ENCODE data around the gene MFAP4. TPM values are rescaled to one million over a fixed set of nuclear protein-coding genes. Genes with fewer than 3 reads are reported as not detected.

Gene MFAP4
- total and polyA plus RNA-seq, 4 donors = 2.1 to 13.3 (median 5.7) TPM

DNA sequence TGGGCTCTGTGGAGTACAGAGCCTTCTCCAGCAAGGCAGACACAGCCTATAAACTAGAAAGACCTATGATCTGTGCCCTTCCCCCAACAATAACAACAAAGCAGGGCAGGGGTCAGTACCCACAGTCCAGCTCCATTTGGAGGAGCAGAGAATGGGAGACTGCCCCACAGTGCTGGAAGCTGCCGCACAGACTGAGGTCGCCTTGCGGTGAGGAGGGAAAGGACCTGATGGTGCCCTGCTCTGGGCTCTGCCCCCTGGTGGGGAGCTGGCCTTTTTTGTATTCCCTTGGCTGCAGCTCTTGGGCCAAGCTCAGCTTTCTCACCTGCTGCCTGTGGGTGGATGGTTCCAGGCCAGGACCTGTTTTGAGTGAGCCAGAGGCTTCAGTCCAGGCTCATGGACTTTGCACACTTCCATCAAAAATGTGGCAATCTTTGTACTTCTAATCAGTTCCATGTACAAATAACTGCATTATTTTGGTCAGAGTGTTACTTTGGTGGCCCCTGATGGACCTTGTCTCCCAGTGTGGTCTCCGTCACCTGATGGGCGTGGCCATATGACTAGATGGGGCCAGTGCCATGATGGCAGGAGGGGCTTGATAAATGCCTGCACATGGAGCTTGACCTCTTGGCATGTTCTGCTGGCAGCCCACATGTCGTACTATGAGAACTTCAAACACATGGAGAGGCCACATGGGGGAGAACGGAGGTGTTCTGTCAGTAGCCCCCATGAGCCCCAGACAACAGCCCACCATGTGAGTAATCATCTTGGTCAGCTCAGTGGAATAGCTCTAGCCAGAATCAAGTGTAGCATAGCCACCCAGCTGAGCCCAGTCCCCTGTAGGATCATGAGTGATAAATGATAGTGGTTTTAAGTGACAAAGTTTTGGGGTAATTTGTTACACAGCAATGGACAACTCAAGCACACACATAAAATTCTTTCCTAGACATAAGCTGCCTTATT is 48.7 kb downstream of the MFAP4 start (continued):
- TF ChIP-seq, protein P1, sequence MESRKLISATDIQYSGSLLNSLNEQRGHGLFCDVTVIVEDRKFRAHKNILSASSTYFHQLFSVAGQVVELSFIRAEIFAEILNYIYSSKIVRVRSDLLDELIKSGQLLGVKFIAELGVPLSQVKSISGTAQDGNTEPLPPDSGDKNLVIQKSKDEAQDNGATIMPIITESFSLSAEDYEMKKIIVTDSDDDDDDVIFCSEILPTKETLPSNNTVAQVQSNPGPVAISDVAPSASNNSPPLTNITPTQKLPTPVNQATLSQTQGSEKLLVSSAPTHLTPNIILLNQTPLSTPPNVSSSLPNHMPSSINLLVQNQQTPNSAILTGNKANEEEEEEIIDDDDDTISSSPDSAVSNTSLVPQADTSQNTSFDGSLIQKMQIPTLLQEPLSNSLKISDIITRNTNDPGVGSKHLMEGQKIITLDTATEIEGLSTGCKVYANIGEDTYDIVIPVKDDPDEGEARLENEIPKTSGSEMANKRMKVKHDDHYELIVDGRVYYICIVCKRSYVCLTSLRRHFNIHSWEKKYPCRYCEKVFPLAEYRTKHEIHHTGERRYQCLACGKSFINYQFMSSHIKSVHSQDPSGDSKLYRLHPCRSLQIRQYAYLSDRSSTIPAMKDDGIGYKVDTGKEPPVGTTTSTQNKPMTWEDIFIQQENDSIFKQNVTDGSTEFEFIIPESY (IDR thresholded peaks at IDR 0.05) = peak; percentile 96
- TF ChIP-seq TAF1 (conservative IDR thresholded peaks at IDR 0.05) (peak; percentile 93), RXRA (IDR thresholded peaks at IDR 0.05) (peak; percentile 94 to 96), SP1 (IDR thresholded peaks at IDR 0.05) (peak; percentile 100), FOXA1 (IDR thresholded peaks at IDR 0.05) (peak; percentile 83), HNF4G (IDR thresholded peaks at IDR 0.05) (peak; percentile 99), RAD21 (IDR thresholded peaks at IDR 0.05) (peak; percentile 85 to 90), FOXA2 (IDR thresholded peaks at IDR 0.05) (peak; percentile 81), JUND (IDR thresholded peaks at IDR 0.05) (peak; percentile 81 to 93)
- TF ChIP-seq, protein P2, sequence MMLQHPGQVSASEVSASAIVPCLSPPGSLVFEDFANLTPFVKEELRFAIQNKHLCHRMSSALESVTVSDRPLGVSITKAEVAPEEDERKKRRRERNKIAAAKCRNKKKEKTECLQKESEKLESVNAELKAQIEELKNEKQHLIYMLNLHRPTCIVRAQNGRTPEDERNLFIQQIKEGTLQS (IDR thresholded peaks at IDR 0.05) = no peak

DNA sequence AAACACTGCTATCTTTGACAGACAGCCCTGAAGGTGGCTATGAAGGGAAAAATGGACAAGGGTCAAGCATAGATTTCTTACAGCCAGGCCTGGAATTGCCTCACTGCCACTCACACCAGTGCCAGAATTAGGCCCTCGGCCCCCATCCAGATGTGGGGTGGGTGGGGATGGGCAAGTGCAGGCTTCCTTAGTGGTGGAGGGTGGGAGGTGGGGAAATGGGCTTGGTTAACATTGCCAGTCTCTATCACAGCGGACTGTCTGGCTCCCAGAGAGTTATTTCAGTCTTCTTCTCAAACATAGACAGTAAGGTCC is 49.3 kb downstream of the MFAP4 start:
- H3K9ac ChIP-seq (ENCODE audit: low read depth in 1 of 2, low read length in 2 of 2) = peak overlapping the region in 1 of 2 donors; percentile 78
- 28% methylated on average over 2 of the region's 2 CpGs for WGBS
- H3K27me3 ChIP-seq (ENCODE audit: control insufficient read depth in 4 of 4, insufficient read depth in 4 of 4, low read length in 3 of 4) = no peaks in the 10 kb centered on the region
- no peaks in the 10 kb centered on the region for H3K9me3 ChIP-seq (ENCODE audit: control insufficient read depth in 4 of 4, low read length in 3 of 4)
- no peak for DNase-seq (ENCODE audit: low spot score)
- no peaks in the 10 kb centered on the region for H3K36me3 ChIP-seq (ENCODE audit: control insufficient read depth in 4 of 4, insufficient read depth in 3 of 4, low read depth in 1 of 4, low read length in 3 of 4)
- peaks cover 8 to 60% (median 43%) of the 10 kb centered on the region in 4 donors for H3K4me1 ChIP-seq (ENCODE audit: control insufficient read depth in 4 of 4, insufficient read depth in 4 of 4, low read length in 3 of 4)
- peak overlapping the region; percentile 84 to 92 for H3K27ac ChIP-seq (ENCODE audit: low read depth in 1 of 2, low read length in 2 of 2)
- TF ChIP-seq, protein P2 (IDR thresholded peaks at IDR 0.05) = no peak
- TF ChIP-seq, protein P1 (IDR thresholded peaks at IDR 0.05) = no peak
- TF ChIP-seq NR2F2 (IDR thresholded peaks at IDR 0.05) = no peak
- TF ChIP-seq, protein P3, sequence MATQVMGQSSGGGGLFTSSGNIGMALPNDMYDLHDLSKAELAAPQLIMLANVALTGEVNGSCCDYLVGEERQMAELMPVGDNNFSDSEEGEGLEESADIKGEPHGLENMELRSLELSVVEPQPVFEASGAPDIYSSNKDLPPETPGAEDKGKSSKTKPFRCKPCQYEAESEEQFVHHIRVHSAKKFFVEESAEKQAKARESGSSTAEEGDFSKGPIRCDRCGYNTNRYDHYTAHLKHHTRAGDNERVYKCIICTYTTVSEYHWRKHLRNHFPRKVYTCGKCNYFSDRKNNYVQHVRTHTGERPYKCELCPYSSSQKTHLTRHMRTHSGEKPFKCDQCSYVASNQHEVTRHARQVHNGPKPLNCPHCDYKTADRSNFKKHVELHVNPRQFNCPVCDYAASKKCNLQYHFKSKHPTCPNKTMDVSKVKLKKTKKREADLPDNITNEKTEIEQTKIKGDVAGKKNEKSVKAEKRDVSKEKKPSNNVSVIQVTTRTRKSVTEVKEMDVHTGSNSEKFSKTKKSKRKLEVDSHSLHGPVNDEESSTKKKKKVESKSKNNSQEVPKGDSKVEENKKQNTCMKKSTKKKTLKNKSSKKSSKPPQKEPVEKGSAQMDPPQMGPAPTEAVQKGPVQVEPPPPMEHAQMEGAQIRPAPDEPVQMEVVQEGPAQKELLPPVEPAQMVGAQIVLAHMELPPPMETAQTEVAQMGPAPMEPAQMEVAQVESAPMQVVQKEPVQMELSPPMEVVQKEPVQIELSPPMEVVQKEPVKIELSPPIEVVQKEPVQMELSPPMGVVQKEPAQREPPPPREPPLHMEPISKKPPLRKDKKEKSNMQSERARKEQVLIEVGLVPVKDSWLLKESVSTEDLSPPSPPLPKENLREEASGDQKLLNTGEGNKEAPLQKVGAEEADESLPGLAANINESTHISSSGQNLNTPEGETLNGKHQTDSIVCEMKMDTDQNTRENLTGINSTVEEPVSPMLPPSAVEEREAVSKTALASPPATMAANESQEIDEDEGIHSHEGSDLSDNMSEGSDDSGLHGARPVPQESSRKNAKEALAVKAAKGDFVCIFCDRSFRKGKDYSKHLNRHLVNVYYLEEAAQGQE (IDR thresholded peaks at IDR 0.05) = no peak
- TF ChIP-seq FOXA2 (IDR thresholded peaks at IDR 0.05) = no peak
- no peak for TF ChIP-seq GABPA (IDR thresholded peaks at IDR 0.05 in 1 of 2, conservative IDR thresholded peaks at IDR 0.05 in 1 of 2)
- TF ChIP-seq, protein P4, sequence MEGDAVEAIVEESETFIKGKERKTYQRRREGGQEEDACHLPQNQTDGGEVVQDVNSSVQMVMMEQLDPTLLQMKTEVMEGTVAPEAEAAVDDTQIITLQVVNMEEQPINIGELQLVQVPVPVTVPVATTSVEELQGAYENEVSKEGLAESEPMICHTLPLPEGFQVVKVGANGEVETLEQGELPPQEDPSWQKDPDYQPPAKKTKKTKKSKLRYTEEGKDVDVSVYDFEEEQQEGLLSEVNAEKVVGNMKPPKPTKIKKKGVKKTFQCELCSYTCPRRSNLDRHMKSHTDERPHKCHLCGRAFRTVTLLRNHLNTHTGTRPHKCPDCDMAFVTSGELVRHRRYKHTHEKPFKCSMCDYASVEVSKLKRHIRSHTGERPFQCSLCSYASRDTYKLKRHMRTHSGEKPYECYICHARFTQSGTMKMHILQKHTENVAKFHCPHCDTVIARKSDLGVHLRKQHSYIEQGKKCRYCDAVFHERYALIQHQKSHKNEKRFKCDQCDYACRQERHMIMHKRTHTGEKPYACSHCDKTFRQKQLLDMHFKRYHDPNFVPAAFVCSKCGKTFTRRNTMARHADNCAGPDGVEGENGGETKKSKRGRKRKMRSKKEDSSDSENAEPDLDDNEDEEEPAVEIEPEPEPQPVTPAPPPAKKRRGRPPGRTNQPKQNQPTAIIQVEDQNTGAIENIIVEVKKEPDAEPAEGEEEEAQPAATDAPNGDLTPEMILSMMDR (IDR thresholded peaks at IDR 0.05; ENCODE audit: low read depth, low read length, missing input control) = no peak
- TF ChIP-seq TAF1 (conservative IDR thresholded peaks at IDR 0.05) = no peak
- TF ChIP-seq RXRA (IDR thresholded peaks at IDR 0.05) = no peak
- TF ChIP-seq, protein P5, sequence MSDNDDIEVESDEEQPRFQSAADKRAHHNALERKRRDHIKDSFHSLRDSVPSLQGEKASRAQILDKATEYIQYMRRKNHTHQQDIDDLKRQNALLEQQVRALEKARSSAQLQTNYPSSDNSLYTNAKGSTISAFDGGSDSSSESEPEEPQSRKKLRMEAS (IDR thresholded peaks at IDR 0.05) = no peak
- no peak for TF ChIP-seq FOXA1 (IDR thresholded peaks at IDR 0.05)
- no peak for TF ChIP-seq SP1 (IDR thresholded peaks at IDR 0.05)
- no peak for TF ChIP-seq HNF4G (IDR thresholded peaks at IDR 0.05)
- no peak for TF ChIP-seq EGR1 (IDR thresholded peaks at IDR 0.05; ENCODE audit: low read depth in 2 of 2)
- no peak for TF ChIP-seq JUND (IDR thresholded peaks at IDR 0.05)
- no peak for TF ChIP-seq YY1 (IDR thresholded peaks at IDR 0.05)
- TF ChIP-seq HNF4A (conservative IDR thresholded peaks at IDR 0.05) = no peak
- TF ChIP-seq RAD21 (IDR thresholded peaks at IDR 0.05) = no peak
- H3K4me3 ChIP-seq (ENCODE audit: low read depth in 1 of 3, low read length in 3 of 3) = peak overlapping the region in 2 of 3 donors; percentile 22 to 60

All from liver (tissue), 9 donors.